DOHH2 (cell line): ENCODE results near the gene CCDC61.

Experiments used
- CTCF ChIP-seq: fragments of 200-600 bp; sonication (generic); IDR thresholded peaks from one replicate; pipeline ENCODE4 v1.5.1; 2014; ENCODE audit warnings: antibody characterized with exemption, mild to moderate bottlenecking, low read depth, low read length; ENCODE audit not compliant: poor library complexity, severe bottlenecking
- EZH2phosphoT487 ChIP-seq: fragments of 200-600 bp; sonication (generic); IDR thresholded peaks from 2 replicates; pipeline ENCODE4 v1.6.1; 2017; ENCODE audit warnings: borderline replicate concordance, mild to moderate bottlenecking, antibody characterized with exemption, low read length, moderate library complexity, mixed read lengths

GRCh38 chr19:46056536-46056935 is 61.3 kb downstream of the CCDC61 start:
- TF ChIP-seq CTCF (no peak), EZH2phosphoT487 (no peak)
